ENCODE measurements around the gene RASSF1. TPM values are rescaled to one million over a fixed set of nuclear protein-coding genes. Genes with fewer than 3 reads are reported as not detected.
A peak's percentile ranks its signal among the peaks of the same experiment; 100 is the strongest.

Gene RASSF1
- total RNA-seq, 1 donor from 2014 or later, result 38.0 TPM

DNA sequence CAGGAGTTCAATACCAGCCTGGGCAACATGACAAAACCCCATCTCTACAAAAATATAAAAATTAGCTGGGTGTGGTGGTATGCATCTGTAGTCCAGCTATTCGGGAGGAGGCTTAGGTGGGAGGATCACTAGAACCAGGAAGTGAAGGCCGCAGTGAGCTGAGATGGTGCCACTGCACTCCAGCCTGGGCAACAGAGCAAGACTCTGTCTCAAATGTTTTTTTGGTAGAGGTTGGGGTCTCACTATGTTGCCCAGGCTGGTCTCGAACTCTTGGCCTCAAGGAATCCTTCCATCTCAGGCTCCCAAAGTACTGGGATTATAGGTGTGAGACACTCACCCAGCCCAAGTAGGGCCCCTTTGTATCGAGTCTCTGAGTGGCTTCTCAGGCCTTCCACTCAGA, 46.5 kb downstream of the RASSF1 start:
- POLR2A ChIA-PET, result interaction anchor here (1.6 kb wide), 1 partner anchor 44 kb away, joined by 5 read pairs; no protein-coding TSS in a partner anchor
- H3K4me3 Mint-ChIP-seq, result no peak overlapping the region

DNA sequence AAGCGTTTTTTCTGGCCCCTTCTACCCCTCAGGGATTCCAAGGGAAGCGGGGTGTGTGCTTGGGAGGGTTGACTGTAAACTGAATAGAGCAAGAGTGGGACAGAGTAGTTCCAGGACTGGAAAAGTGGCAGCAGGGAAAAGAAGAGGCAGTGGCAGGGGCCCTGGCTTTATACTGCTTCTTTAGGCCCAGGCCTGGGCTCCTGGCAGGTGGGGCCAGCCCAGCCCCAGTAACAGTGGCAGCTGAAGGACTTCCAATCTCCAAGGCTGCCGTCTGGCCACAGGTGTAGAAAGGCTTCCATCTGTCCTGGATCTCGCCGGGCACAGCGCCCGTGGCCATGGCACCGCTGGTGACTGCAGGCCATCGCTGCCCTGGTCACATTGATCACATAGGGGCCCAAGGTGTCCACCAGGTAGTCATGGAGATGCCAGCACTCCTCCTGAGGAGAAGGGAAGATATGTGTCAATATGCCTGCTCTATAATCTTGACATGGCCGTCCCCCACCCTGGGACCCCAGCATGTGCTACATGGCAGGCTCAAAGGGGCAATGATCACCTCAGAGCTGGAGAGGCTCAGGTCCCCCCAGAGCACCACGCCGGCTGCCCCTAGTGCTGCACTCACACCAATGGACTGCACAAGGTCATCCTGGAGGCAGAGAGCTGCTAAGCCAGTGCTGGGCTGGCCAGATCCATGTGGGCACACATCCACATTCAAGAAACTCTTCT, 47.4 kb downstream of the RASSF1 start:
- Mint-ChIP-seq H3K9me3 (no peaks in the 10 kb centered on the region), H3K4me3 (peak overlapping the region; percentile 86), H3K36me3 (ENCODE audit: low read depth) (peaks cover 31% of the 10 kb centered on the region), H3K27ac (peak overlapping the region; percentile 95), H3K4me1 (peaks cover 25% of the 10 kb centered on the region), H3K27me3 (no peaks in the 10 kb centered on the region)
- no peak for DNase-seq
- ATAC-seq (ENCODE audit: low read depth), result no peak
- POLR2A ChIA-PET, result interaction anchor here (0.9 to 2.0 kb wide), 5 partner anchors 28 to 204 kb away, joined by 3 to 25 read pairs (median 5); partner anchors contain the start of gene RBM5
- CTCF ChIA-PET, result interaction anchor here (0.6 to 1.5 kb wide), 2 partner anchors 99 to 624 kb away, joined by 4 to 5 read pairs; no protein-coding TSS in a partner anchor
- TF ChIP-seq, protein P1, sequence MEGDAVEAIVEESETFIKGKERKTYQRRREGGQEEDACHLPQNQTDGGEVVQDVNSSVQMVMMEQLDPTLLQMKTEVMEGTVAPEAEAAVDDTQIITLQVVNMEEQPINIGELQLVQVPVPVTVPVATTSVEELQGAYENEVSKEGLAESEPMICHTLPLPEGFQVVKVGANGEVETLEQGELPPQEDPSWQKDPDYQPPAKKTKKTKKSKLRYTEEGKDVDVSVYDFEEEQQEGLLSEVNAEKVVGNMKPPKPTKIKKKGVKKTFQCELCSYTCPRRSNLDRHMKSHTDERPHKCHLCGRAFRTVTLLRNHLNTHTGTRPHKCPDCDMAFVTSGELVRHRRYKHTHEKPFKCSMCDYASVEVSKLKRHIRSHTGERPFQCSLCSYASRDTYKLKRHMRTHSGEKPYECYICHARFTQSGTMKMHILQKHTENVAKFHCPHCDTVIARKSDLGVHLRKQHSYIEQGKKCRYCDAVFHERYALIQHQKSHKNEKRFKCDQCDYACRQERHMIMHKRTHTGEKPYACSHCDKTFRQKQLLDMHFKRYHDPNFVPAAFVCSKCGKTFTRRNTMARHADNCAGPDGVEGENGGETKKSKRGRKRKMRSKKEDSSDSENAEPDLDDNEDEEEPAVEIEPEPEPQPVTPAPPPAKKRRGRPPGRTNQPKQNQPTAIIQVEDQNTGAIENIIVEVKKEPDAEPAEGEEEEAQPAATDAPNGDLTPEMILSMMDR (IDR thresholded peaks at IDR 0.05), result no peak
- intact Hi-C loops (cut with micrococcal nuclease), result loop anchor here (2.0 to 10.0 kb wide), 3 partner anchors 488 to 1268 kb away; partner anchors contain the start of genes AMIGO3, IMPDH2, INKA1 and NDUFAF3

More for the DNA sequence above, 46.5 kb downstream of the RASSF1 start:
- H3K4me1 Mint-ChIP-seq, result peaks cover 32% of the 10 kb centered on the region
- H3K9me3 Mint-ChIP-seq, result no peaks in the 10 kb centered on the region
- no peak for ATAC-seq (ENCODE audit: low read depth)
- TF ChIP-seq, protein P1 (IDR thresholded peaks at IDR 0.05), result no peak
- no peaks in the 10 kb centered on the region for H3K27me3 Mint-ChIP-seq
- DNase-seq, result no peak
- no peak overlapping the region for H3K27ac Mint-ChIP-seq
- CTCF ChIA-PET, result no interaction called here
- H3K36me3 Mint-ChIP-seq (ENCODE audit: low read depth), result peaks cover 26% of the 10 kb centered on the region
- intact Hi-C loops (cut with micrococcal nuclease), result loop anchor here (10.0 kb wide), 2 partner anchors 489 to 1269 kb away; partner anchors contain the start of genes IMPDH2, INKA1 and NDUFAF3

DNA sequence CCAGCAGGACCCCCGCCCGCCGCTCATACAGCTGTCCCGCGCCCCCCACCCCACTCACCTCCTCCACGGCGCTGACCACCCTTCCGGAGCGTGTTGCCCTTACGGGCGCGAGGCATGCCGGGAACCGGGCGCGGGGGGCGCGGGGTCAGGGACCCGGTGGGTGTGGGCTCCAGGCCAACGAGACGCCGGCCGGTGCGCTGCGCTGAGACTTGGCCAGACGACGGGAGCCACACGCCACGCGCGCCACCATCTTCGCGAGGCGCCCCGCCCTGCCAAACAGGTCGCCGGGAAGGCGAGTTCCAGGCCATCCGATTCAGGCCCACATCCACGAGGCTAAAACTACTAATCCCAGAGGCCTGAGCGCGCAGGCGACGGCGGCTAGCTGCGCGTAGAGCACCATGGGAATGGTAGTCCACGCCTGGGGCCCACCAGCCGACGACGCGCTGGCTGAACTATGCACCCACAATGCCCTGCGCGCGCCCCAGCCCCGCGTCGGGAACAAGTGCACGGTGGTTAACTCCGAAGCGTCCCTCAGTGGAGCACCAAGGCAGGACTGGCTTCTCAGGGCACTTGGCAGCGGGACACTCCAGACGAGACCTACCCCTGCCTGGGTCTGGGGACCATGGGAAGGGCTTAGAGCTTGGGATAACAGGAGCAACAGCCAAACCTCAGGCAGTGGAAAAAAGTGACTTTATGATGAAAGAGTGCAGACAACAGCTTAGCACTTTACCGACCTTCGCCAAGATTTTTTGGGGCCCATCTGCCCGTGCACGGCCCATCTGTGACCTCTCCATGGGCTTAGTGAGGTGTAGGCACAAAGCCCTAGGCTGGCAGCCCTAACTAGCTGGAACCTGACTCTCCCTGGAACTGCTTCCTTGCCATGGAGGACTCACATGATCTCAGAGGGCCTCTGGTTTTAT, 48.2 kb downstream of the RASSF1 start, which contains the start of gene IFRD2:
IFRD2 (minus strand) TSS at position 271 of the 920 bp plus-strand sequence; CDS start at position 116, 155 bp downstream.
- ChIA-PET POLR2A (interaction anchor here (0.9 to 2.0 kb wide), 15 partner anchors 11 to 204 kb away, joined by 3 to 25 read pairs (median 6); partner anchors contain the start of genes CYB561D2, NPRL2, RASSF1 and RBM5), CTCF (interaction anchor here (0.6 to 1.8 kb wide), 3 partner anchors 67 to 623 kb away, joined by 4 to 5 read pairs (median 4); no protein-coding TSS in a partner anchor)
- peak; percentile 87 for DNase-seq
- Mint-ChIP-seq H3K36me3 (ENCODE audit: low read depth) (peaks cover 39% of the 10 kb centered on the region), H3K27ac (peak within 1 kb of the TSS; percentile 95), H3K4me3 (peak within 1 kb of the TSS; percentile 86), H3K27me3 (no peaks in the 10 kb centered on the region), H3K9me3 (no peaks in the 10 kb centered on the region), H3K4me1 (peaks cover 20% of the 10 kb centered on the region)
- TF ChIP-seq, protein P1 (IDR thresholded peaks at IDR 0.05), result no peak
- intact Hi-C loops (cut with micrococcal nuclease), result loop anchor here (1.0 to 10.0 kb wide), 10 partner anchors 29 to 1268 kb away; partner anchors contain the start of genes AMIGO3, CYB561D2, IMPDH2 and INKA1
- peak; percentile 99 for ATAC-seq (ENCODE audit: low read depth)

DNA sequence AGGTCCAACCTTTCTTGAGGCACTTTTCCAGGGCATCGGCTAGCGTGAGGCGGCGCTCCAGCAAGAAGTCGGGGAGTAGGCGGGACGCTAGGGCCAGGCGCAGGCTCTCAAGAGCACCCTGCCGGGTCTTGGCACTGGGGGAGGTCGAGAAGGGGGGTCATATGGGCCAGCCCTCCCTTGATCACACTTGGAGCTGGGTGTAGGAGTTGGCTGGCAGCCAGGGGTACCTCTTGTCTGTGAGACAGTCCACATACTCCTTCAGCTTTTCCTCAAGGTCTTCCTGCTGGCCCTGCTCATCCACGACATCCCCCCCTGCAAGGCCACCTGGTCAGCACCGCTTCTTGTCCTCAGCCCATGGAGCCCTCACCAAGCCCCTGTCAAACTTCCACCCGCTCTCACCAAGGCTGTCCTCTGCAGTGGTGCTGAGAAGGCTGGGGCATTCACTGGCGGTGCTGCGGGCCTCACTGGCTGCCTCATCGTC, 50.4 kb downstream of the RASSF1 start:
- TF ChIP-seq, protein P1 (IDR thresholded peaks at IDR 0.05), result no peak
- DNase-seq, result no peak
- peaks cover 16% of the 10 kb centered on the region for H3K4me1 Mint-ChIP-seq
- H3K4me3 Mint-ChIP-seq, result peak overlapping the region; percentile 7
- H3K27me3 Mint-ChIP-seq, result no peaks in the 10 kb centered on the region
- intact Hi-C loops (cut with micrococcal nuclease), result loop anchor here (10.0 kb wide), 2 partner anchors 485 to 1265 kb away; partner anchors contain the start of genes IMPDH2, INKA1 and NDUFAF3
- H3K36me3 Mint-ChIP-seq (ENCODE audit: low read depth), result peaks cover 51% of the 10 kb centered on the region
- H3K27ac Mint-ChIP-seq, result no peak overlapping the region
- no peak for ATAC-seq (ENCODE audit: low read depth)
- ChIA-PET CTCF (no interaction called here), POLR2A (no interaction called here)
- no peaks in the 10 kb centered on the region for H3K9me3 Mint-ChIP-seq
